HCT116 (cell line): Measurements from ENCODE around the gene PIGO. TPM values are rescaled to one million over a fixed set of nuclear protein-coding genes. Genes with fewer than 3 reads are reported as not detected.

ENCODE experiments used
- ATAC-seq: fragments of 200-7000 bp; cut with Tn5 transposase; 2 replicates; pipeline ENCODE4 v1.9.1; 2020; ENCODE audit warnings: mild to moderate bottlenecking, moderate library complexity
- BruUV-seq: library from RNA; stranded (reverse); fragments of 400-500 nt; replicated peaks from 2 replicates; lab custom pipeline; 2021; lab: Mats Ljungman, UMichigan
- CTCF ChIA-PET: fragments of 300-600 bp; sonication (Branson Sonifier 250); formaldehyde crosslinking; loops from one replicate; lab custom pipeline; 2021; ENCODE audit warnings: antibody characterized with exemption; lab: Charles Lee
- POLR2A ChIA-PET: fragments of 300-600, 350-600 bp; sonication (Branson Sonifier 250); formaldehyde crosslinking; loops from one replicate; lab custom pipeline; 2021; ENCODE audit warnings: antibody characterized with exemption; lab: Charles Lee
- RAD21 ChIA-PET, 2 experiments: fragments of 300-600 bp; sonication (Branson Sonifier 250); formaldehyde crosslinking; loops; one replicate each; lab custom pipeline; 2023; ENCODE audit warnings: low total read pairs in 2 of 2; ENCODE audit not compliant: uncharacterized antibody in 2 of 2, unreplicated experiment in 2 of 2, low non-redundant PET in 1 of 2; lab: Charles Lee
- DNase-seq: peaks from one replicate; pipeline ENCODE4 v3.0.0-alpha.2; 2010; ENCODE audit warnings: low read depth, low spot score
- H2AFZ ChIP-seq: fragments of 200-600 bp; shearing (Covaris generic), sonication (generic); 2 replicates; pipeline ENCODE4 v1.6.1; 2017; ENCODE audit warnings: low read depth, mixed run types, mixed read lengths, antibody characterized with exemption, low read length; ENCODE audit not compliant: poor library complexity, severe bottlenecking
- H3K27ac ChIP-seq: 2 replicates; pipeline ENCODE4 v1.5.1; 2012; ENCODE audit warnings: low read depth, low read length
- H3K27me3 ChIP-seq: fragments of 200-600 bp; sonication (generic); 2 replicates; pipeline ENCODE4 v1.6.1; 2016; ENCODE audit warnings: mixed run types, low read length, mixed read lengths; ENCODE audit not compliant: insufficient read depth
- H3K36me3 ChIP-seq, 2 experiments: fragments of 200-500 bp in 1 of 2; fragments of 200-600 bp in 1 of 2; sonication (Bioruptor generic) in 1 of 2; sonication (generic) in 1 of 2; 2 replicates each; pipeline versions ENCODE4 v1.5.1 to v1.6.1; 2014 to 2016; ENCODE audit warnings: low read length in 2 of 2, inconsistent platforms in 1 of 2, mixed read lengths in 1 of 2, mixed run types in 1 of 2; ENCODE audit not compliant: insufficient read depth in 2 of 2, control insufficient read depth in 1 of 2
- H3K4me1 ChIP-seq, 2 experiments: fragments of 200-600 bp in 1 of 2; sonication (generic) in 1 of 2; 2 replicates each; pipeline versions ENCODE4 v1.5.1 to v1.6.1; 2012 to 2017; ENCODE audit warnings: low read length in 2 of 2, inconsistent platforms in 1 of 2, mild to moderate bottlenecking in 1 of 2, mixed read lengths in 1 of 2, mixed run types in 1 of 2, moderate library complexity in 1 of 2; ENCODE audit not compliant: insufficient read depth in 2 of 2, control insufficient read depth in 1 of 2
- H3K4me2 ChIP-seq: fragments of 200-600 bp; sonication (generic); 2 replicates; pipeline ENCODE4 v1.6.1; 2017; ENCODE audit warnings: mixed run types, low read length, mixed read lengths
- H3K4me3 ChIP-seq, 2 experiments: fragments of 200-600 bp in 1 of 2; sonication (generic) in 1 of 2; replicated peaks in 1 of 2; 2 replicates each; pipeline ENCODE4 v1.5.1; 2011 to 2016; ENCODE audit warnings: low read length in 2 of 2, control low read depth in 1 of 2, low read depth in 1 of 2, mild to moderate bottlenecking in 1 of 2, mixed read lengths in 1 of 2, mixed run types in 1 of 2
- H3K79me2 ChIP-seq: fragments of 200-600 bp; sonication (generic); 2 replicates; pipeline ENCODE4 v1.6.1; 2017; ENCODE audit warnings: mild to moderate bottlenecking, mixed run types, low read length, moderate library complexity, mixed read lengths; ENCODE audit not compliant: insufficient read depth
- H3K9ac ChIP-seq: fragments of 200-600 bp; sonication (generic); 2 replicates; pipeline ENCODE4 v1.6.1; 2016; ENCODE audit warnings: low read length, mixed read lengths
- H3K9me2 ChIP-seq: fragments of 200-600 bp; sonication (generic), shearing (Covaris generic); 2 replicates; pipeline ENCODE4 v1.6.1; 2017; ENCODE audit warnings: mixed run types, mild to moderate bottlenecking, moderate library complexity; ENCODE audit not compliant: insufficient read depth
- H3K9me3 ChIP-seq, 2 experiments: fragments of 200-500 bp in 1 of 2; fragments of 200-600 bp in 1 of 2; sonication (Bioruptor generic) in 1 of 2; sonication (generic) in 1 of 2; 2 replicates each; pipeline ENCODE4 v1.6.1; 2014 to 2017; ENCODE audit warnings: low read length in 2 of 2, mixed read lengths in 2 of 2, inconsistent platforms in 1 of 2, low read depth in 1 of 2, mild to moderate bottlenecking in 1 of 2, mixed run types in 1 of 2, moderate library complexity in 1 of 2; ENCODE audit not compliant: control insufficient read depth in 1 of 2, insufficient read depth in 1 of 2
- H4K20me1 ChIP-seq: fragments of 200-600 bp; sonication (generic), shearing (Covaris generic); 2 replicates; pipeline ENCODE4 v1.6.1; 2017; ENCODE audit warnings: mixed run types, mild to moderate bottlenecking, moderate library complexity; ENCODE audit not compliant: insufficient read depth
- CBX3 ChIP-seq: IDR thresholded peaks from 2 replicates; pipeline ENCODE4 v1.6.1; 2012; ENCODE audit warnings: low read depth
- CTCF ChIP-seq, 3 experiments: fragments of 200-600 bp in 1 of 3; sonication (generic) in 1 of 3; IDR thresholded peaks in 2 of 3; conservative IDR thresholded peaks in 1 of 3; 2 replicates each; pipeline ENCODE4 v1.5.1; 2012 to 2017; ENCODE audit warnings: low read depth in 2 of 3, low read length in 2 of 3, antibody characterized with exemption in 1 of 3, borderline replicate concordance in 1 of 3, control low read depth in 1 of 3, mild to moderate bottlenecking in 1 of 3, mixed read lengths in 1 of 3, mixed run types in 1 of 3, moderate library complexity in 1 of 3; ENCODE audit not compliant: insufficient read depth in 1 of 3
- EZH2 ChIP-seq: fragments of 200-600 bp; sonication (generic); IDR thresholded peaks from 2 replicates; pipeline ENCODE4 v1.6.1; 2017; ENCODE audit warnings: antibody characterized with exemption, mixed run types
- JUND ChIP-seq: IDR thresholded peaks from 2 replicates; pipeline ENCODE4 v1.6.1; 2012
- RAD21 ChIP-seq: IDR thresholded peaks from 2 replicates; pipeline ENCODE4 v1.6.1; 2012; ENCODE audit warnings: low read depth, mild to moderate bottlenecking
- SP1 ChIP-seq: IDR thresholded peaks from 2 replicates; pipeline ENCODE4 v1.6.1; 2012; ENCODE audit warnings: low read depth
- intact Hi-C: fragments of 100-400 bp; cut with micrococcal nuclease; formaldehyde crosslinking; loops from 2 replicates; pipeline ENCODE4 v1.10.0; 2022
- total RNA-seq: library from RNA; stranded (reverse); gene quantifications from one replicate; pipeline ENCODE4 v1.2.1, GENCODE V29; 2021; ENCODE audit not compliant: unreplicated experiment
- TF ChIP-seq, protein P1 (sequence below): IDR thresholded peaks from 2 replicates; pipeline ENCODE4 v1.6.1; 2012

PIGO gene
- total RNA-seq, 1 experiment from 2014 or later, result 24.0 TPM

DNA sequence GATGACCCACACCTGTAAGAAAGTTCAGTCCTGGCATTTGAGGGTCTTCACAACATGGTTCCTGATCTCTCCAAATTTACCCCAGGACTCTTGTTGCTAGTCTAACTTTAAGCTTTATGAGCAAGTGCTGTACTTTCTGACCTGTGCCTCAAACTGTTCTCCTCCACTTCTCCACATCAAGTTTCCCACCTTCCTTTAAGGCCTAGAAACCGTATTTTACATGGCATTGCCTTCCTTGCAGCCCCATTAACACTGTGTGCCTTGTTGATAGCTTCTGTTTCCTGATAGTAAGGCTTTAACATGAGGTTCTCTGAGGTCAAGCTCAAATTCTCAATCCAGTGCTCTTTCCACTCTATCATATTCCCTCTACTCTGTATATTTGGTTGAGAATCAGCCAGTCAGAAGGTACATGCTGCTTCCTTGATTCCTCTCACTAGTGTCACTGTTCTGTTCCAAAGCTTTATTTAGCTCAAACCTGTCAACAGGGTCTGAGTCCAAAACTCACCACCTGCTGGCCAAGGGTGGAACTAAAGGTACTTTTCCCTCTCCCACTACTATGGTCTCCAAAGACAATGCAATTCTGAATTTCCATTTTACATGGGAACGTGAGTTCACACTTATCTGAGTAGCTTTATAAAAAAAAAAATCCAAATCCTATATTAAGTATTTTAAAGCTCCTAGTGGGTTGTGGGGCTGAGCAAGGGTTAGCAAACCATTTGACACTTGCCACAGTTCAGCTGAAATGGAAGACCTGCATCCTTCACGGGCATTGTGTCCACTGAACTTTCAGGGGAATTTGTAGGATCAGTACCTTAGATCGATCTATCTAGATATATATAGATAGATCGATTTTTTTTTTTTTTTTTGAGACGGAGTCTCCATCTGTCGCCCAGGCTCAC, 45.1 kb downstream of the PIGO start:
- ChIA-PET CTCF (interaction anchor here (0.8 to 3.8 kb wide), 17 partner anchors 9 to 349 kb away, joined by 3 to 86 read pairs (median 4); partner anchors contain the start of genes ATOSB, FANCG and VCP), RAD21 (interaction anchor here (0.7 to 2.1 kb wide), 5 partner anchors 152 to 520 kb away, joined by 3 to 17 read pairs (median 4); no protein-coding TSS in a partner anchor), POLR2A (interaction anchor here (0.7 to 1.5 kb wide), 5 partner anchors 20 to 152 kb away, joined by 3 to 9 read pairs (median 4); partner anchors contain the start of genes FANCG and VCP)
- no TSS peak for BruUV-seq
- Histone ChIP-seq H3K9ac (no peak overlapping the region), H3K4me3 (no peak overlapping the region), H2AFZ (no peak overlapping the region), H3K36me3 (peaks cover 4 to 9% of the 10 kb centered on the region in 2 experiments; a peak in 3 of 4 replicates), H3K4me2 (no peak overlapping the region), H3K9me2 (no peaks in the 10 kb centered on the region), H3K79me2 (no peaks in the 10 kb centered on the region), H3K27me3 (no peaks in the 10 kb centered on the region), H3K4me1 (no peaks in the 10 kb centered on the region), H3K27ac (no peak overlapping the region), H4K20me1 (no peaks in the 10 kb centered on the region; the same call in 1 of the 2 replicates), H3K9me3 (no peaks in the 10 kb centered on the region)
- TF ChIP-seq SP1 (0 out of 2 replicates have a peak, but pooled peaks have one; percentile 8), CBX3 (no peak), JUND (0 out of 2 replicates have a peak, but pooled peaks have one; percentile 12), RAD21 (peak; percentile 47; the same call in 1 of the 2 replicates), CTCF (IDR thresholded peaks at IDR 0.05 in 2 of 3, conservative IDR thresholded peaks at IDR 0.05 in 1 of 3; ENCODE audit: borderline replicate concordance in 1 of 3, insufficient read depth in 1 of 3, low read depth in 2 of 3, low read length in 2 of 3) (peak; percentile 43 to 73 (median 71); a peak in 5 of 6 replicates), EZH2 (no peak)
- TF ChIP-seq, protein P1, sequence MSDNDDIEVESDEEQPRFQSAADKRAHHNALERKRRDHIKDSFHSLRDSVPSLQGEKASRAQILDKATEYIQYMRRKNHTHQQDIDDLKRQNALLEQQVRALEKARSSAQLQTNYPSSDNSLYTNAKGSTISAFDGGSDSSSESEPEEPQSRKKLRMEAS, result 0 out of 2 replicates have a peak, but pooled peaks have one; percentile 9
- peak; percentile 27 for DNase-seq
- ATAC-seq, result peak; percentile 80
- intact Hi-C loops, result loop anchor here (1.0 to 5.0 kb wide), 2 partner anchors 152 to 289 kb away; no protein-coding TSS in a partner anchor
